Trophoblast cell (in vitro differentiated cells and primary cell): ENCODE data around the gene GASK1A.

Source experiments
- DNase-seq, 2 donors: peaks; one replicate each; pipeline ENCODE4 v3.0.0-alpha.2; 2016
- H2AFZ ChIP-seq: 2 replicates; pipeline ENCODE4 v1.6.1; 2013; ENCODE audit warnings: low read length, moderate library complexity, mild to moderate bottlenecking; ENCODE audit not compliant: insufficient read depth, poor library complexity
- H2AK5ac ChIP-seq: 2 replicates; pipeline ENCODE4 v1.6.1; 2013; ENCODE audit warnings: mild to moderate bottlenecking, low read length
- H2BK120ac ChIP-seq: 2 replicates; pipeline ENCODE4 v1.6.1; 2013; ENCODE audit warnings: low read length, mild to moderate bottlenecking, moderate library complexity; ENCODE audit not compliant: insufficient read depth, poor library complexity
- H2BK12ac ChIP-seq: 2 replicates; pipeline ENCODE4 v1.6.1; 2013; ENCODE audit warnings: mild to moderate bottlenecking, low read length, moderate library complexity
- H2BK5ac ChIP-seq: 2 replicates; pipeline ENCODE4 v1.6.1; 2013; ENCODE audit warnings: low read length, low read depth, moderate library complexity, mild to moderate bottlenecking; ENCODE audit not compliant: poor library complexity
- H3K14ac ChIP-seq: 2 replicates; pipeline ENCODE4 v1.6.1; 2013; ENCODE audit warnings: mild to moderate bottlenecking, low read length
- H3K18ac ChIP-seq: 2 replicates; pipeline ENCODE4 v1.6.1; 2013; ENCODE audit warnings: mild to moderate bottlenecking, low read length
- H3K23ac ChIP-seq: 2 replicates; pipeline ENCODE4 v1.6.1; 2013; ENCODE audit warnings: low read length
- H3K27ac ChIP-seq: 2 replicates; pipeline ENCODE4 v1.5.1; 2013; ENCODE audit warnings: low read depth, mild to moderate bottlenecking, inconsistent platforms, low read length, moderate library complexity
- H3K27me3 ChIP-seq: 2 replicates; pipeline ENCODE4 v1.6.1; 2013; ENCODE audit warnings: inconsistent platforms, mild to moderate bottlenecking, low read length, moderate library complexity; ENCODE audit not compliant: insufficient read depth
- H3K36me3 ChIP-seq, 2 experiments: 1 replicate in 1 of 2; 2 replicates in 1 of 2; pipeline ENCODE4 v1.6.1; 2013; ENCODE audit warnings: low read length in 2 of 2, mild to moderate bottlenecking in 2 of 2, moderate library complexity in 1 of 2; ENCODE audit not compliant: insufficient read depth in 2 of 2, control insufficient read depth in 1 of 2
- H3K4ac ChIP-seq: 2 replicates; pipeline ENCODE4 v1.6.1; 2013; ENCODE audit warnings: low read depth, mild to moderate bottlenecking, low read length, moderate library complexity
- H3K4me1 ChIP-seq, 2 experiments: 1 replicate in 1 of 2; 2 replicates in 1 of 2; pipeline ENCODE4 v1.6.1; 2013; ENCODE audit warnings: low read length in 2 of 2, mild to moderate bottlenecking in 2 of 2, moderate library complexity in 1 of 2; ENCODE audit not compliant: insufficient read depth in 2 of 2, control insufficient read depth in 1 of 2
- H3K4me2 ChIP-seq: 2 replicates; pipeline ENCODE4 v1.6.1; 2013; ENCODE audit warnings: inconsistent platforms, mild to moderate bottlenecking, low read length, moderate library complexity
- H3K4me3 ChIP-seq: 2 replicates; pipeline ENCODE4 v1.5.1; 2013; ENCODE audit warnings: mild to moderate bottlenecking, low read depth, low read length, inconsistent platforms
- H3K79me1 ChIP-seq: one replicate; pipeline ENCODE4 v1.6.1; 2013; ENCODE audit warnings: low read length
- H3K79me2 ChIP-seq: 2 replicates; pipeline ENCODE4 v1.6.1; 2013; ENCODE audit warnings: low read length, mild to moderate bottlenecking; ENCODE audit not compliant: control insufficient read depth, insufficient read depth, poor library complexity
- H3K9ac ChIP-seq: 2 replicates; pipeline ENCODE4 v1.6.1; 2013; ENCODE audit warnings: mild to moderate bottlenecking, low read length
- H3K9me3 ChIP-seq: 2 replicates; pipeline ENCODE4 v1.6.1; 2013; ENCODE audit warnings: low read depth, mild to moderate bottlenecking, control low read depth, inconsistent platforms, low read length; ENCODE audit not compliant: insufficient read depth
- H4K12ac ChIP-seq: 2 replicates; pipeline ENCODE4 v1.6.1; 2013; ENCODE audit warnings: low read depth, mild to moderate bottlenecking, low read length, moderate library complexity
- H4K8ac ChIP-seq: 2 replicates; pipeline ENCODE4 v1.6.1; 2013; ENCODE audit warnings: low read depth, mild to moderate bottlenecking, low read length, moderate library complexity
- H4K91ac ChIP-seq: one replicate; pipeline ENCODE4 v1.6.1; 2013; ENCODE audit warnings: low read depth, mild to moderate bottlenecking, low read length, moderate library complexity
- WGBS: extraction: QIAGEN DNeasy Blood & Tissue Kit; methylation state at CpG from one replicate; pipeline ENCODE4 v1.1.7; 2013; ENCODE audit warnings: missing lambda C conversion rate; ENCODE audit not compliant: insufficient read length, insufficient coverage; ENCODE audit errors: extremely low coverage; 5-methylcytosine and 5-hydroxymethylcytosine counted together

The GASK1A gene

DNA sequence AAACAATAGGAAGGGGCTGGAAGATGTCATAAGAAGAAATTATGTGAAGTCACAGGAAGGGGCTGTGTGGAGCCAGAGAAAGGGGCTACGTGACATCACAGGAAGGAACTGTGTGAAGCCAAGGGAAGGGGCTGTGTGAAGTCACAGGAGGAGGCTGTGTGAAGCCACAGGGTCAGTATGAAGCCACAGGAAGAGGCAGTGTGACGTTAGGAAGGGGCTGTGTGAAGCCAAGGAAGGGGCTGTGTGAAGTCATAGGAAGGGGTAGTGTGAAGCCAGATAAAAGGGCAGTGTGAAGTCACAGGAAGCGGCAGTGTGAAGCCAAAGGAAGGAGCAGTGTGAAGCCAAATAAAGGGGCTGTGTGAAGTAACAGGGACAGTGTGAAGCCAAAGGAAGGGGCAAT lies 32.5 kb downstream of the GASK1A start:
- no peak overlapping the region for H3K18ac ChIP-seq
- no peak overlapping the region for H4K91ac ChIP-seq
- no peaks in the 10 kb centered on the region for H3K27me3 ChIP-seq
- no peak overlapping the region for H3K4me3 ChIP-seq
- H2AFZ ChIP-seq = no peak overlapping the region
- DNase-seq = no peak
- WGBS = no CpG with 5 or more reads among the region's 3 CpGs
- H2BK120ac ChIP-seq = no peak overlapping the region
- no peak overlapping the region for H3K4me2 ChIP-seq
- H3K4ac ChIP-seq = no peak overlapping the region
- H3K79me1 ChIP-seq = no peaks in the 10 kb centered on the region
- H3K9me3 ChIP-seq = peaks cover 40% of the 10 kb centered on the region
- no peak overlapping the region for H4K12ac ChIP-seq
- H3K9ac ChIP-seq = no peak overlapping the region
- H3K27ac ChIP-seq = no peak overlapping the region
- no peak overlapping the region for H2AK5ac ChIP-seq
- no peak overlapping the region for H4K8ac ChIP-seq
- no peak overlapping the region for H2BK5ac ChIP-seq
- H3K79me2 ChIP-seq = no peaks in the 10 kb centered on the region
- no peak overlapping the region for H2BK12ac ChIP-seq
- no peak overlapping the region for H3K14ac ChIP-seq
- no peak overlapping the region for H3K23ac ChIP-seq
- H3K4me1 ChIP-seq = no peaks in the 10 kb centered on the region
- no peaks in the 10 kb centered on the region for H3K36me3 ChIP-seq

GRCh38 chr3:43012174-43012573 lies 33.1 kb downstream of the GASK1A start:
- H3K27ac ChIP-seq = no peak overlapping the region
- H3K4me1 ChIP-seq = no peaks in the 10 kb centered on the region
- H3K9ac ChIP-seq = no peak overlapping the region
- no peak overlapping the region for H2BK5ac ChIP-seq
- H2BK120ac ChIP-seq = no peak overlapping the region
- H2AFZ ChIP-seq = no peak overlapping the region
- no peaks in the 10 kb centered on the region for H3K36me3 ChIP-seq
- no peak overlapping the region for H3K4me3 ChIP-seq
- H3K9me3 ChIP-seq = peaks cover 44% of the 10 kb centered on the region
- no peak overlapping the region for H3K23ac ChIP-seq
- DNase-seq = no peak
- no peak overlapping the region for H4K12ac ChIP-seq
- no peak overlapping the region for H3K4me2 ChIP-seq
- no peak overlapping the region for H3K18ac ChIP-seq
- no peaks in the 10 kb centered on the region for H3K79me1 ChIP-seq
- H3K14ac ChIP-seq = no peak overlapping the region
- no peaks in the 10 kb centered on the region for H3K27me3 ChIP-seq
- no peak overlapping the region for H3K4ac ChIP-seq
- no peak overlapping the region for H4K8ac ChIP-seq
- H4K91ac ChIP-seq = no peak overlapping the region
- no peak overlapping the region for H2BK12ac ChIP-seq
- no peak overlapping the region for H2AK5ac ChIP-seq
- no peaks in the 10 kb centered on the region for H3K79me2 ChIP-seq

- no CpG with 5 or more reads among the region's 2 CpGs for WGBS
- Histone ChIP-seq H2BK120ac (no peak overlapping the region), H3K4me1 (no peaks in the 10 kb centered on the region), H3K4ac (no peak overlapping the region), H3K27ac (no peak overlapping the region), H3K4me2 (no peak overlapping the region), H2BK12ac (no peak overlapping the region), H3K9me3 (peaks cover 45% of the 10 kb centered on the region), H3K23ac (no peak overlapping the region), H3K4me3 (peak overlapping the region; percentile 10), H3K18ac (no peak overlapping the region), H3K9ac (no peak overlapping the region), H2AFZ (no peak overlapping the region), H3K27me3 (no peaks in the 10 kb centered on the region), H3K14ac (no peak overlapping the region), H4K91ac (no peak overlapping the region), H4K8ac (no peak overlapping the region), H2AK5ac (no peak overlapping the region), H3K79me1 (no peaks in the 10 kb centered on the region), H4K12ac (no peak overlapping the region), H3K36me3 (no peaks in the 10 kb centered on the region), H3K79me2 (no peaks in the 10 kb centered on the region), H2BK5ac (no peak overlapping the region)
- no peak for DNase-seq
Measured at GRCh38 chr3:43013256-43013655, 34.1 kb downstream of the GASK1A start.

DNA sequence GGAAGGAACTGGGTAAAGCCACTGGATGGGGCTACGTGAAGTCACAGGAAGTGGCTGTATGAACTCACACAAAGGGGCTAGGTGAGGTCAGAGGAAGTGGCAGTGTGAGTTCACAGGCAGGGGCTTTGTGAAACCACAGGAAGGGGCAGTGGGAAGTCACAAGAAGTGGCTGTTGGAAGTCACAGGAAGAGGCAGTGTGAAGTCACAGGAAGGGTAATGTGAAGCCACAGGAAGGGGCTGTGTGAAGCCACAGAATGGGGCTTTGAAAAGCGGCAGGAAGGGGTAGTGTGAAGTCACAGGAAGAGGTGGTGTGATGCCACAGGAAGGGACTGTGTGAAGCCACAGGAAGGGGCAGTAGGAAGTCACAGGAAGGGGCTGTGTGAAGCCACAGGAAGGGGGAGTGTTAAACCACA lies 34.6 kb downstream of the GASK1A start:
- Histone ChIP-seq H2BK12ac (no peak overlapping the region), H3K14ac (no peak overlapping the region), H2AFZ (no peak overlapping the region), H4K91ac (no peak overlapping the region), H3K4me3 (no peak overlapping the region), H3K4me2 (no peak overlapping the region), H3K4ac (no peak overlapping the region), H4K12ac (no peak overlapping the region), H3K27ac (no peak overlapping the region), H3K9ac (no peak overlapping the region), H2BK5ac (no peak overlapping the region), H3K18ac (no peak overlapping the region), H3K9me3 (peaks cover 45% of the 10 kb centered on the region), H3K27me3 (no peaks in the 10 kb centered on the region), H3K36me3 (no peaks in the 10 kb centered on the region), H3K79me2 (no peaks in the 10 kb centered on the region), H2BK120ac (no peak overlapping the region), H3K4me1 (no peaks in the 10 kb centered on the region), H3K79me1 (no peaks in the 10 kb centered on the region), H4K8ac (no peak overlapping the region), H2AK5ac (no peak overlapping the region), H3K23ac (no peak overlapping the region)
- DNase-seq = no peak
- WGBS = no CpG with 5 or more reads among the region's 2 CpGs
